Measurements from ENCODE around the gene ZC3H4.

The ZC3H4 gene

DNA sequence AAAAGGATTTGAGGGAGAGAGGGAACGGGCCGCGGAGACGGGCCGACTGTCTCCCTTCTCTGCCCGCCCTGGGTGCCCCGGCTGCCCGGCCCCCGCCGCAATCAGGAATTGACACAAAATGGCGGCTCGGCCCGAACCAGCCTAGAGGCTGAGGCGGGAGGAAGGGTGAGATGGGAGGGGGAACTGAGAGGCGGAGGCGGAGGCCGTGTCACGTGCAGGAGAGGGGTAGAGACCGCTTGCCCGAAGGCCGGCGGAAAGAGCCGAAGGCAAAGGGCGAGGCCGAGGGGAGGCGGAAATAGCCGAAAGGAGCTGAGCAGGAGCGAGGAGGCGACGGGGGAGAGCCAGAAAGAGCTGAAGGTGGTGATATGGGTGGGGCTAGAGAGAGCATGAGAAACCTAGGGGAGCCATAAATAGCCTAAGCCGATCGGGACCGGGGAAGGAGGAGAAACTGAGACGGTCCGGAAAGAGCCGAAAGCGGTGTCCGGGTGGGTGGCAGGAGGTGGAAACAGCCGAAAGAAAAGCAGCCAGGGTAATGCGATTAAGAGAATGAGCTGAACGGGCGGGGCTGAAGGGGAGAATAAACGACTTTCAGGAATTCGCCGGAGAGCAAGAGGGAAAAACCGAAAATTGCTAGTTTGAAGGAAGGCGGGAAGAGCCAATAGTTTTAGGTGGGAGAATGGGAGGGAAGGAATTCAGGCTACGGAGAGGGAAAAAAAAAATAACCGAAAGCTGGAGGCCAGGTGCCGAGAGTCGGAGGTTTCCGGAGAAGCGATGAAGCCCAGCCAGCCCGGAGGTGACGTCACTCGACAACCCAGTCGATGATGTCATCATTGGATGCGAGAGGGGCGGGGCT lies at the start of gene ZC3H4:
ZC3H4 (minus strand) TSS at position 780 of the 853 bp plus-strand sequence. CDS start 1,192 bp downstream, outside the sequence.
- no peak for TF ChIP-seq ZFX (IDR thresholded peaks at IDR 0.05)
- TF ChIP-seq, protein P1, sequence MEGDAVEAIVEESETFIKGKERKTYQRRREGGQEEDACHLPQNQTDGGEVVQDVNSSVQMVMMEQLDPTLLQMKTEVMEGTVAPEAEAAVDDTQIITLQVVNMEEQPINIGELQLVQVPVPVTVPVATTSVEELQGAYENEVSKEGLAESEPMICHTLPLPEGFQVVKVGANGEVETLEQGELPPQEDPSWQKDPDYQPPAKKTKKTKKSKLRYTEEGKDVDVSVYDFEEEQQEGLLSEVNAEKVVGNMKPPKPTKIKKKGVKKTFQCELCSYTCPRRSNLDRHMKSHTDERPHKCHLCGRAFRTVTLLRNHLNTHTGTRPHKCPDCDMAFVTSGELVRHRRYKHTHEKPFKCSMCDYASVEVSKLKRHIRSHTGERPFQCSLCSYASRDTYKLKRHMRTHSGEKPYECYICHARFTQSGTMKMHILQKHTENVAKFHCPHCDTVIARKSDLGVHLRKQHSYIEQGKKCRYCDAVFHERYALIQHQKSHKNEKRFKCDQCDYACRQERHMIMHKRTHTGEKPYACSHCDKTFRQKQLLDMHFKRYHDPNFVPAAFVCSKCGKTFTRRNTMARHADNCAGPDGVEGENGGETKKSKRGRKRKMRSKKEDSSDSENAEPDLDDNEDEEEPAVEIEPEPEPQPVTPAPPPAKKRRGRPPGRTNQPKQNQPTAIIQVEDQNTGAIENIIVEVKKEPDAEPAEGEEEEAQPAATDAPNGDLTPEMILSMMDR (conservative IDR thresholded peaks at IDR 0.05) = no peak
- peak within 1 kb of the TSS; percentile 99 for H3K27ac ChIP-seq

GRCh38 chr19:47161876-47162489 lies 48.4 kb upstream of the ZC3H4 start:
- no peak for TF ChIP-seq ZFX (IDR thresholded peaks at IDR 0.05)
- TF ChIP-seq, protein P1 (conservative IDR thresholded peaks at IDR 0.05) = no peak
- no peak overlapping the region for H3K27ac ChIP-seq

GRCh38 chr19:47158879-47159503 lies 45.4 kb upstream of the ZC3H4 start:
- peak overlapping the region; percentile 56; the same call in 1 of the 2 replicates for H3K27ac ChIP-seq
- TF ChIP-seq, protein P1 (conservative IDR thresholded peaks at IDR 0.05) = no peak
- TF ChIP-seq ZFX (IDR thresholded peaks at IDR 0.05) = no peak

DNA sequence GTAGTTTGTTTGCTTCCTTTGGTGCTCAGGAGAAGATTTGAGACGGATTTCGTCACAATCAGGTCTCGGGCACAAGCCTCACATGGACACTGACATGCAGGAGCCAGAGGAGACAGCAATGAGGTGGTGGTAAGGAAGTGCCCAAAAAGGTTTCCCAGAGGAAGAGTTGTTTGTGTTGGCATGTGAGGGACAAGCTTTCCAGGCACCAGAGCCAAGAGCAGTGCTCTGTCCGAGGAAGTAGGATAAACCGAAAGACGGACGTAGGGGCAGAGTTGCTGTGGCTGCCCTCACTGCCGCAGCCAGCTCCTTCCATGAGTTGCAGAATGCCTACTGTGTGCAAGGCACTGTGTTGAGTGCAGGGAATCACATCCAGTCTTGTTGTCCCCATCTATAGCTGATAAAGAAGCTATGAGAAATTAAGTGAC lies 44.8 kb upstream of the ZC3H4 start:
- no peak for TF ChIP-seq ZFX (IDR thresholded peaks at IDR 0.05)
- TF ChIP-seq, protein P1 (conservative IDR thresholded peaks at IDR 0.05) = no peak
- H3K27ac ChIP-seq = peak overlapping the region; percentile 56

- H3K27ac ChIP-seq = peak overlapping the region; percentile 56
- TF ChIP-seq, protein P1 (conservative IDR thresholded peaks at IDR 0.05) = no peak
- no peak for TF ChIP-seq ZFX (IDR thresholded peaks at IDR 0.05)
Observed at GRCh38 chr19:47157431-47158321, 44.1 kb upstream of the ZC3H4 start.

- no peak overlapping the region for H3K27ac ChIP-seq
- no peak for TF ChIP-seq ZFX (IDR thresholded peaks at IDR 0.05)
- TF ChIP-seq, protein P1 (conservative IDR thresholded peaks at IDR 0.05) = no peak
Observed at GRCh38 chr19:47156861-47157430, 43.4 kb upstream of the ZC3H4 start.

Measured in C4-2B (cell line).